H9 (cell line): ENCODE data around the gene ARHGAP10. TPM values are rescaled to one million over a fixed set of nuclear protein-coding genes. Genes with fewer than 3 reads are reported as not detected.

Experiments
- DNase-seq: peaks from one replicate; pipeline ENCODE4 v3.0.0-alpha.2; 2017
- H2AFZ ChIP-seq: one replicate; pipeline ENCODE4 v1.6.1; 2013; ENCODE audit warnings: mild to moderate bottlenecking, low read length, control low read depth, moderate library complexity
- H2AK5ac ChIP-seq: 2 replicates; pipeline ENCODE4 v1.6.1; 2013; ENCODE audit warnings: low read length, control low read depth, mixed read lengths; ENCODE audit not compliant: insufficient read length
- H2BK120ac ChIP-seq: one replicate; pipeline ENCODE4 v1.6.1; 2013; ENCODE audit warnings: low read depth, mild to moderate bottlenecking, low read length, control low read depth, inconsistent platforms; ENCODE audit not compliant: poor library complexity, severe bottlenecking
- H2BK12ac ChIP-seq: 2 replicates; pipeline ENCODE4 v1.6.1; 2013; ENCODE audit warnings: low read length, control low read depth, mixed read lengths, low read depth; ENCODE audit not compliant: insufficient read length
- H2BK15ac ChIP-seq: 2 replicates; pipeline ENCODE4 v1.6.1; 2013; ENCODE audit warnings: low read depth, low read length, control low read depth
- H2BK20ac ChIP-seq: one replicate; pipeline ENCODE4 v1.6.1; 2013; ENCODE audit warnings: low read depth, mild to moderate bottlenecking, low read length, control low read depth, inconsistent platforms; ENCODE audit not compliant: poor library complexity, severe bottlenecking
- H2BK5ac ChIP-seq: 2 replicates; pipeline ENCODE4 v1.6.1; 2013; ENCODE audit warnings: low read length, control low read depth, mixed read lengths; ENCODE audit not compliant: insufficient read length
- H3K14ac ChIP-seq: 2 replicates; pipeline ENCODE4 v1.6.1; 2013; ENCODE audit warnings: low read length, control low read depth; ENCODE audit not compliant: insufficient read depth
- H3K18ac ChIP-seq: 2 replicates; pipeline ENCODE4 v1.6.1; 2013; ENCODE audit warnings: low read depth, mild to moderate bottlenecking, mixed read lengths, low read length, control low read depth; ENCODE audit not compliant: insufficient read length
- H3K23ac ChIP-seq: 2 replicates; pipeline ENCODE4 v1.6.1; 2013; ENCODE audit warnings: low read length, control low read depth, mixed read lengths, low read depth; ENCODE audit not compliant: insufficient read length
- H3K23me2 ChIP-seq: 2 replicates; pipeline ENCODE4 v1.6.1; 2013; ENCODE audit warnings: low read depth, mild to moderate bottlenecking, mixed read lengths, low read length, control low read depth; ENCODE audit not compliant: insufficient read length, poor library complexity, severe bottlenecking
- H3K27ac ChIP-seq: 2 replicates; pipeline ENCODE4 v1.5.1; 2013; ENCODE audit warnings: low read length, control low read depth, mixed read lengths, low read depth; ENCODE audit not compliant: insufficient read length
- H3K27me3 ChIP-seq: 2 replicates; pipeline ENCODE4 v1.6.1; 2013; ENCODE audit warnings: low read length, control low read depth, inconsistent platforms; ENCODE audit not compliant: insufficient read depth
- H3K4ac ChIP-seq: 2 replicates; pipeline ENCODE4 v1.6.1; 2013; ENCODE audit warnings: low read depth, mild to moderate bottlenecking, control low read depth, inconsistent platforms, low read length, moderate library complexity
- H3K4me1 ChIP-seq: 2 replicates; pipeline ENCODE4 v1.6.1; 2013; ENCODE audit warnings: low read length, control low read depth, inconsistent platforms; ENCODE audit not compliant: insufficient read depth
- H3K4me2 ChIP-seq: 2 replicates; pipeline ENCODE4 v1.6.1; 2013; ENCODE audit warnings: low read length, control low read depth, mixed read lengths; ENCODE audit not compliant: insufficient read length, insufficient read depth
- H3K56ac ChIP-seq: 2 replicates; pipeline ENCODE4 v1.6.1; 2013; ENCODE audit warnings: low read depth, mild to moderate bottlenecking, mixed read lengths, low read length, control low read depth; ENCODE audit not compliant: insufficient read length
- H3K79me1 ChIP-seq: 2 replicates; pipeline ENCODE4 v1.6.1; 2013; ENCODE audit warnings: low read depth, mild to moderate bottlenecking, moderate library complexity, low read length, control low read depth, inconsistent platforms; ENCODE audit not compliant: insufficient read depth, poor library complexity, severe bottlenecking
- H3K79me2 ChIP-seq: 2 replicates; pipeline ENCODE4 v1.6.1; 2013; ENCODE audit warnings: low read length, control low read depth, inconsistent platforms; ENCODE audit not compliant: insufficient read depth
- H3K9ac ChIP-seq: 2 replicates; pipeline ENCODE4 v1.6.1; 2013; ENCODE audit warnings: low read length, control low read depth, mixed read lengths; ENCODE audit not compliant: insufficient read length; ENCODE audit errors: extremely low read depth
- H3K9me3 ChIP-seq: one replicate; pipeline ENCODE4 v1.6.1; 2013; ENCODE audit warnings: low read depth, low read length, inconsistent platforms; ENCODE audit not compliant: control insufficient read depth
- H3T11ph ChIP-seq: one replicate; pipeline ENCODE4 v1.6.1; 2013; ENCODE audit warnings: mild to moderate bottlenecking, low read length, control low read depth, inconsistent platforms
- H4K20me1 ChIP-seq: one replicate; pipeline ENCODE4 v1.6.1; 2013; ENCODE audit not compliant: control insufficient read depth, insufficient read length, insufficient read depth
- H4K5ac ChIP-seq: 2 replicates; pipeline ENCODE4 v1.6.1; 2013; ENCODE audit warnings: low read depth, mild to moderate bottlenecking, mixed read lengths, low read length, control low read depth; ENCODE audit not compliant: insufficient read length
- H4K8ac ChIP-seq: replicated peaks from 2 replicates; pipeline ENCODE4 v1.6.1; 2013; ENCODE audit warnings: low read length, control low read depth, mixed read lengths, low read depth; ENCODE audit not compliant: insufficient read length
- H4K91ac ChIP-seq: 2 replicates; pipeline ENCODE4 v1.6.1; 2013; ENCODE audit warnings: low read depth, mild to moderate bottlenecking, moderate library complexity, mixed read lengths, low read length, control low read depth; ENCODE audit not compliant: insufficient read length
- H3K27ac Mint-ChIP-seq, 3 experiments: 2 replicates in 2 of 3; 3 replicates in 1 of 3; pipeline ENCODE4 v1.8.0; 2020 to 2021; ENCODE audit warnings: mixed read lengths in 3 of 3, mild to moderate bottlenecking in 1 of 3, moderate library complexity in 1 of 3
- H3K27me3 Mint-ChIP-seq: 2 replicates; pipeline ENCODE4 v1.8.0; 2021; ENCODE audit warnings: low read depth, mild to moderate bottlenecking, moderate library complexity, mixed read lengths
- H3K36me3 Mint-ChIP-seq, 3 experiments: 2 replicates in 2 of 3; 3 replicates in 1 of 3; pipeline ENCODE4 v1.8.0; 2020 to 2021; ENCODE audit warnings: low read depth in 3 of 3, mixed read lengths in 3 of 3; ENCODE audit not compliant: insufficient read depth in 1 of 3
- H3K4me1 Mint-ChIP-seq, 2 experiments: 2 replicates each; pipeline ENCODE4 v1.8.0; 2020; ENCODE audit warnings: mixed read lengths in 2 of 2
- H3K4me3 Mint-ChIP-seq, 2 experiments: 2 replicates in 1 of 2; 3 replicates in 1 of 2; pipeline ENCODE4 v1.8.0; 2020 to 2021; ENCODE audit warnings: mild to moderate bottlenecking in 2 of 2, mixed read lengths in 2 of 2, moderate library complexity in 1 of 2
- H3K9me3 Mint-ChIP-seq, 2 experiments: 2 replicates in 1 of 2; 3 replicates in 1 of 2; pipeline ENCODE4 v1.8.0; 2020; ENCODE audit warnings: mild to moderate bottlenecking in 2 of 2, mixed read lengths in 2 of 2, moderate library complexity in 1 of 2
- WGBS: extraction: QIAGEN DNeasy Blood & Tissue Kit; methylation state at CpG from one replicate; pipeline ENCODE4 v1.1.7; 2013; ENCODE audit warnings: missing lambda C conversion rate, low lambda C conversion rate, mixed read lengths; ENCODE audit not compliant: insufficient read length; ENCODE audit errors: extremely low coverage; 5-methylcytosine and 5-hydroxymethylcytosine counted together
- total RNA-seq: library from RNA; stranded (reverse); gene quantifications from 2 replicates; pipeline ENCODE4 v1.2.1, GENCODE V29; 2021
- TF ChIP-seq, protein P1 (sequence below): fragments of 200-600 bp; sonication (generic); conservative IDR thresholded peaks from 3 replicates; pipeline ENCODE4 v1.8.0; 2021; ENCODE audit warnings: antibody characterized with exemption, mild to moderate bottlenecking

The ARHGAP10 gene
- total RNA-seq, 1 experiment from 2014 or later = 7.8 TPM

DNA sequence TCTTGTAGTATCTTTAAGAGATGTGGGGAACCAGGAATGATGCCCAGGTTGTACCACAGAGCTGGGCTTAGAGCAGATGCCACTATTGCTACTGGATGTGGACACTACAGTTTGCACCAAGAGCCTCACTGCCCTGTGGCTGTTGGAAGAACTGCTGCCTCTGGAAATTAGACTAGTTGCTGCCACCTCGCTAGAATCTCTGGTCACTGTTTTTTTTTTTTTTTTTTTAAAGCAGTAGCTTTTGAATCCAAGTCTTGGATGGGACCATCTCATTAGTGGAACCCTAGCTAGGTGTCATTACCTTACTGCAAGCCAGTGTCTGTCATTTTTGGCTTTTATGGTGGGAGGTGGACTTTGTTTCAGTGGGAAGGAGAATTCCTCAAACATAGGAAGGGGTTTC lies 105.5 kb downstream of the ARHGAP10 start:
- no peaks in the 10 kb centered on the region for H3K36me3 Mint-ChIP-seq
- Histone ChIP-seq H4K20me1 (no peaks in the 10 kb centered on the region), H3K79me2 (no peaks in the 10 kb centered on the region), H3K14ac (no peak overlapping the region), H2BK15ac (no peak overlapping the region), H2AK5ac (no peak overlapping the region), H2BK120ac (no peak overlapping the region), H3K4ac (no peak overlapping the region), H2BK5ac (no peak overlapping the region), H3K4me2 (no peak overlapping the region), H3K56ac (no peak overlapping the region), H3T11ph (no peak overlapping the region), H2BK12ac (no peak overlapping the region), H3K27me3 (no peaks in the 10 kb centered on the region), H2BK20ac (no peak overlapping the region), H3K23ac (no peak overlapping the region), H4K5ac (no peak overlapping the region), H3K9ac (no peak overlapping the region), H4K8ac (no peak overlapping the region), H3K4me1 (no peaks in the 10 kb centered on the region), H4K91ac (no peak overlapping the region), H3K18ac (no peak overlapping the region), H3K9me3 (no peaks in the 10 kb centered on the region), H2AFZ (no peak overlapping the region), H3K27ac (no peak overlapping the region), H3K23me2 (no peaks in the 10 kb centered on the region), H3K79me1 (no peaks in the 10 kb centered on the region)
- H3K9me3 Mint-ChIP-seq = peaks cover 0 to 3% of the 10 kb centered on the region in 2 experiments; a peak in 1 of 5 replicates
- no CpG with 5 or more reads among the region's 1 CpG for WGBS
- no peak overlapping the region for H3K4me3 Mint-ChIP-seq
- TF ChIP-seq, protein P1, sequence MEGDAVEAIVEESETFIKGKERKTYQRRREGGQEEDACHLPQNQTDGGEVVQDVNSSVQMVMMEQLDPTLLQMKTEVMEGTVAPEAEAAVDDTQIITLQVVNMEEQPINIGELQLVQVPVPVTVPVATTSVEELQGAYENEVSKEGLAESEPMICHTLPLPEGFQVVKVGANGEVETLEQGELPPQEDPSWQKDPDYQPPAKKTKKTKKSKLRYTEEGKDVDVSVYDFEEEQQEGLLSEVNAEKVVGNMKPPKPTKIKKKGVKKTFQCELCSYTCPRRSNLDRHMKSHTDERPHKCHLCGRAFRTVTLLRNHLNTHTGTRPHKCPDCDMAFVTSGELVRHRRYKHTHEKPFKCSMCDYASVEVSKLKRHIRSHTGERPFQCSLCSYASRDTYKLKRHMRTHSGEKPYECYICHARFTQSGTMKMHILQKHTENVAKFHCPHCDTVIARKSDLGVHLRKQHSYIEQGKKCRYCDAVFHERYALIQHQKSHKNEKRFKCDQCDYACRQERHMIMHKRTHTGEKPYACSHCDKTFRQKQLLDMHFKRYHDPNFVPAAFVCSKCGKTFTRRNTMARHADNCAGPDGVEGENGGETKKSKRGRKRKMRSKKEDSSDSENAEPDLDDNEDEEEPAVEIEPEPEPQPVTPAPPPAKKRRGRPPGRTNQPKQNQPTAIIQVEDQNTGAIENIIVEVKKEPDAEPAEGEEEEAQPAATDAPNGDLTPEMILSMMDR = no peak; the same call in 2 of the 3 replicates
- H3K27me3 Mint-ChIP-seq = peaks cover 1% of the 10 kb centered on the region; the same call in 1 of the 2 replicates
- DNase-seq = no peak
- H3K27ac Mint-ChIP-seq = no peak overlapping the region
- H3K4me1 Mint-ChIP-seq = peaks cover 24 to 39% of the 10 kb centered on the region in 2 experiments
